HepG2 (cell line): ENCODE data around the gene PRKAG3. TPM values are rescaled to one million over a fixed set of nuclear protein-coding genes. Genes with fewer than 3 reads are reported as not detected.

Experiments
- ATAC-seq: fragments of 200-7000 bp; cut with Tn5 transposase; 3 replicates; pipeline ENCODE4 v1.9.1; 2020; ENCODE audit warnings: mild to moderate bottlenecking, moderate library complexity
- BruUV-seq: library from RNA; stranded (reverse); fragments of 400-500 nt; replicated peaks from 2 replicates; lab custom pipeline; 2021; lab: Mats Ljungman, UMichigan
- CTCF ChIA-PET: fragments of 300-600 bp; formaldehyde crosslinking; extraction: SDS; loops from one replicate; lab custom pipeline; 2021; ENCODE audit warnings: low total read pairs, inconsistent platforms, low intra/inter-chr PET ratio; lab: Yijun Ruan, JAX
- POLR2A ChIA-PET: fragments of 350-600 bp; sonication (Branson Sonifier 250); formaldehyde crosslinking; loops from one replicate; lab custom pipeline; 2020; ENCODE audit warnings: antibody characterized with exemption, inconsistent platforms; lab: Yijun Ruan, JAX
- DNase-seq: peaks from one replicate; pipeline ENCODE4 v3.0.0-alpha.2; 2015; ENCODE audit warnings: low spot score
- FAIRE-seq: peaks from 3 replicates; lab custom pipeline; 2011; peaks lifted over from hg19 to GRCh38; lab: Jason Lieb, UNC
- H2AFZ ChIP-seq: one replicate; pipeline ENCODE4 v1.6.1; 2011; ENCODE audit warnings: low read length, inconsistent platforms
- H3K27ac ChIP-seq: fragments of 300-600 bp; 3 replicates; pipeline ENCODE4 v1.8.0; 2011; ENCODE audit warnings: mixed run types, mild to moderate bottlenecking, mixed read lengths, low read length, inconsistent platforms; ENCODE audit not compliant: insufficient read depth; ENCODE audit errors: extremely low read length
- H3K27me3 ChIP-seq, 2 experiments: fragments of 200-600 bp in 1 of 2; 2 replicates in 1 of 2; 3 replicates in 1 of 2; pipeline versions ENCODE4 v1.6.0 to v1.8.0; 2011; ENCODE audit warnings: low read length in 2 of 2, mild to moderate bottlenecking in 2 of 2, moderate library complexity in 2 of 2, inconsistent platforms in 1 of 2; ENCODE audit not compliant: insufficient read depth in 2 of 2, control insufficient read depth in 1 of 2
- H3K36me3 ChIP-seq, 2 experiments: fragments of 200-600 bp in 1 of 2; replicated peaks in 1 of 2; 2 replicates in 1 of 2; 3 replicates in 1 of 2; pipeline versions ENCODE4 v1.5.1 to v1.8.0; 2011; ENCODE audit warnings: low read length in 2 of 2, inconsistent platforms in 1 of 2; ENCODE audit not compliant: insufficient read depth in 2 of 2, control insufficient read depth in 1 of 2
- H3K4me1 ChIP-seq: 2 replicates; pipeline ENCODE4 v1.5.1; 2012; ENCODE audit warnings: low read length, inconsistent platforms; ENCODE audit not compliant: insufficient read depth
- H3K4me2 ChIP-seq: 2 replicates; pipeline ENCODE4 v1.6.0; 2011; ENCODE audit warnings: low read depth, low read length, inconsistent platforms
- H3K4me3 ChIP-seq, 3 experiments: fragments of 200-600 bp in 1 of 3; sonication (generic), shearing (Covaris generic) in 1 of 3; replicated peaks in 1 of 3; 2 replicates each; pipeline ENCODE4 v1.5.1; 2011 to 2016; ENCODE audit warnings: low read length in 3 of 3, inconsistent platforms in 2 of 3, low read depth in 2 of 3, mild to moderate bottlenecking in 2 of 3, control low read depth in 1 of 3, mixed read lengths in 1 of 3; ENCODE audit not compliant: insufficient read depth in 1 of 3
- H3K79me2 ChIP-seq: one replicate; pipeline ENCODE4 v1.6.1; 2011; ENCODE audit warnings: low read length, inconsistent platforms; ENCODE audit not compliant: insufficient read depth
- H3K9ac ChIP-seq: 2 replicates; pipeline ENCODE4 v1.6.0; 2011; ENCODE audit warnings: mild to moderate bottlenecking, low read depth, low read length, inconsistent platforms; ENCODE audit not compliant: insufficient read depth
- H3K9me3 ChIP-seq: 2 replicates; pipeline ENCODE4 v1.5.1; 2012; ENCODE audit warnings: mild to moderate bottlenecking, low read length
- H4K20me1 ChIP-seq: 2 replicates; pipeline ENCODE4 v1.6.0; 2011; ENCODE audit warnings: inconsistent platforms, mild to moderate bottlenecking, low read length, moderate library complexity; ENCODE audit not compliant: insufficient read depth
- AGO2 ChIP-seq: fragments of 200-400 bp; formaldehyde crosslinking; optimal IDR thresholded peaks from 2 replicates; pipeline ENCODE3; 2017; ENCODE audit warnings: mild to moderate bottlenecking, low read depth, low read length, moderate library complexity
- AKAP8 ChIP-seq: sonication (generic); formaldehyde crosslinking; IDR thresholded peaks from 2 replicates; pipeline ENCODE4 v1.5.1; 2020; ENCODE audit warnings: mild to moderate bottlenecking, missing genetic modification reagents
- ARNT ChIP-seq: fragments of 450-650 bp; IDR thresholded peaks from 2 replicates; pipeline ENCODE4 v1.6.1; 2017
- CEBPG ChIP-seq: IDR thresholded peaks from 2 replicates; pipeline ENCODE4 v1.6.1; 2016
- JARID2 ChIP-seq: sonication (generic); formaldehyde crosslinking; IDR thresholded peaks from 2 replicates; pipeline ENCODE4 v1.8.1; 2023; ENCODE audit warnings: missing genetic modification reagents, inconsistent platforms; ENCODE audit not compliant: insufficient replicate concordance
- KDM2A ChIP-seq: sonication (generic); formaldehyde crosslinking; IDR thresholded peaks from 2 replicates; pipeline ENCODE4 v1.4.0; 2020; ENCODE audit warnings: low read depth, missing genetic modification reagents, borderline replicate concordance
- MTF1 ChIP-seq: sonication (generic); formaldehyde crosslinking; IDR thresholded peaks from 2 replicates; pipeline ENCODE4 v1.5.0; 2020; ENCODE audit warnings: missing genetic modification reagents
- PAX8 ChIP-seq: sonication (generic); formaldehyde crosslinking; IDR thresholded peaks from 2 replicates; pipeline ENCODE4 v1.8.0; 2022; ENCODE audit warnings: mild to moderate bottlenecking, missing genetic modification reagents, borderline replicate concordance
- POLR2A ChIP-seq, 2 experiments: IDR thresholded peaks; 2 replicates each; pipeline ENCODE4 v1.6.1; 2011; ENCODE audit warnings: low read depth in 2 of 2, low read length in 2 of 2, mild to moderate bottlenecking in 1 of 2, moderate library complexity in 1 of 2; ENCODE audit not compliant: insufficient read depth in 1 of 2
- RBM22 ChIP-seq: fragments of 200-400 bp; formaldehyde crosslinking; optimal IDR thresholded peaks from 2 replicates; pipeline ENCODE3; 2017; ENCODE audit warnings: mild to moderate bottlenecking, low read length, moderate library complexity
- SNAPC2 ChIP-seq: sonication (generic); formaldehyde crosslinking; IDR thresholded peaks from 2 replicates; pipeline ENCODE4 v1.8.1; 2022; ENCODE audit warnings: mild to moderate bottlenecking, missing genetic modification reagents
- SP1 ChIP-seq, 2 experiments: fragments of 450-650 bp in 1 of 2; sonication (generic) in 1 of 2; formaldehyde crosslinking in 1 of 2; IDR thresholded peaks; 2 replicates each; pipeline versions ENCODE4 v1.4.0 to v1.6.1; 2016 to 2020; ENCODE audit warnings: missing genetic modification reagents in 1 of 2
- YEATS4 ChIP-seq: sonication (generic); formaldehyde crosslinking; IDR thresholded peaks from 2 replicates; pipeline ENCODE4 v1.4.0; 2020; ENCODE audit warnings: missing genetic modification reagents, borderline replicate concordance
- ZNF230 ChIP-seq: sonication (generic); formaldehyde crosslinking; IDR thresholded peaks from 2 replicates; pipeline ENCODE4 v1.4.0; 2020; ENCODE audit warnings: mild to moderate bottlenecking, missing genetic modification reagents
- ZNF460 ChIP-seq: sonication (generic); formaldehyde crosslinking; IDR thresholded peaks from 2 replicates; pipeline ENCODE4 v1.5.1; 2020; ENCODE audit warnings: missing genetic modification reagents, mild to moderate bottlenecking, borderline replicate concordance
- ZNF607 ChIP-seq: sonication (generic); formaldehyde crosslinking; IDR thresholded peaks from 2 replicates; pipeline ENCODE4 v1.5.1; 2020; ENCODE audit warnings: missing genetic modification reagents, mild to moderate bottlenecking, borderline replicate concordance
- ZNF775 ChIP-seq: sonication (generic); formaldehyde crosslinking; IDR thresholded peaks from 2 replicates; pipeline ENCODE4 v1.4.0; 2020; ENCODE audit warnings: missing genetic modification reagents, mild to moderate bottlenecking, moderate library complexity, borderline replicate concordance
- WGBS: methylation state at CpG from one replicate; pipeline ENCODE4 v1.1.6; 2017; ENCODE audit warnings: low lambda C conversion rate; 5-methylcytosine and 5-hydroxymethylcytosine counted together
- in situ Hi-C: cut with HindIII; loops from 2 replicates; pipeline ENCODE4 v1.10.0; 2017; ENCODE audit warnings: low pct_unique_long_range_greater_than_20kb; ENCODE audit not compliant: extremely low pct_ligation_motif_present
- intact Hi-C: fragments of 100-400 bp; cut with micrococcal nuclease; formaldehyde crosslinking; loops from one replicate; pipeline ENCODE4 v1.10.0; 2022; ENCODE audit not compliant: unreplicated experiment
- polyA plus RNA-seq, 8 experiments: library from polyadenylated mRNA; depleted of rRNA in 3 of 8; stranded (reverse) in 7 of 8; unstranded in 1 of 8; fragments of >200 nt; fragmentation: Illumina TruSeq in 4 of 8; extraction: Trizol in 4 of 8; gene quantifications; 2 replicates each; pipeline versions ENCODE4 v1.2.1 to v1.2.3, GENCODE V29; 2011 to 2016; ENCODE audit warnings: low read depth in 4 of 8, missing spikeins in 1 of 8, mixed read lengths in 1 of 8; ENCODE audit not compliant: insufficient read depth in 1 of 8
- total RNA-seq, 5 experiments: library from RNA; depleted of rRNA; stranded (reverse); fragments of >200 nt; fragmentation: Illumina TruSeq; extraction: Trizol; gene quantifications; 2 replicates each; pipeline ENCODE4 v1.2.3, GENCODE V29; 2016; ENCODE audit warnings: low read depth in 1 of 5

PRKAG3 gene
- total and polyA plus RNA-seq, 2 of the 13 experiments (the other 11 are each of a cell fraction or from before 2014, with no cell fraction given): not detected

- FAIRE-seq: no peak
- no peak for TF ChIP-seq ZNF607 (CRISPR knock-in tag)
- peak; percentile 39 for TF ChIP-seq AGO2
- no peak for TF ChIP-seq ZNF775 (CRISPR knock-in tag)
- 0 out of 2 replicates have a peak, but pooled peaks have one; percentile 16 for TF ChIP-seq KDM2A (CRISPR knock-in tag)
- TF ChIP-seq JARID2 (CRISPR knock-in tag): no peak
- TF ChIP-seq ZNF230 (CRISPR knock-in tag): no peak
- intact Hi-C loops: no loop called here
- in situ Hi-C loops: no loop called here
- no peak overlapping the region for H3K27ac ChIP-seq
- ATAC-seq: peak; percentile 1; the same call in 1 of the 3 replicates
- BruUV-seq: no TSS peak
- no peak overlapping the region for H3K9ac ChIP-seq
- ChIA-PET POLR2A (no interaction called here), CTCF (no interaction called here)
- H2AFZ ChIP-seq: no peak overlapping the region
- peaks cover 16% of the 10 kb centered on the region for H3K4me1 ChIP-seq
- WGBS: 85% methylated on average over 7 of the region's 7 CpGs
- no peaks in the 10 kb centered on the region for H3K79me2 ChIP-seq
- DNase-seq: no peak
- no peak overlapping the region for H3K4me2 ChIP-seq
- peaks cover 2% of the 10 kb centered on the region in 2 experiments; a peak in 2 of 5 replicates for H3K36me3 ChIP-seq
- H3K9me3 ChIP-seq: no peaks in the 10 kb centered on the region
- no peak overlapping the region for H3K4me3 ChIP-seq
- H4K20me1 ChIP-seq: no peaks in the 10 kb centered on the region
- H3K27me3 ChIP-seq: peaks cover 4 to 24% of the 10 kb centered on the region in 2 experiments; a peak in 4 of 5 replicates
These were observed 7.6 kb downstream of the PRKAG3 start for GRCh38 chr2:218824004-218824403.

DNA sequence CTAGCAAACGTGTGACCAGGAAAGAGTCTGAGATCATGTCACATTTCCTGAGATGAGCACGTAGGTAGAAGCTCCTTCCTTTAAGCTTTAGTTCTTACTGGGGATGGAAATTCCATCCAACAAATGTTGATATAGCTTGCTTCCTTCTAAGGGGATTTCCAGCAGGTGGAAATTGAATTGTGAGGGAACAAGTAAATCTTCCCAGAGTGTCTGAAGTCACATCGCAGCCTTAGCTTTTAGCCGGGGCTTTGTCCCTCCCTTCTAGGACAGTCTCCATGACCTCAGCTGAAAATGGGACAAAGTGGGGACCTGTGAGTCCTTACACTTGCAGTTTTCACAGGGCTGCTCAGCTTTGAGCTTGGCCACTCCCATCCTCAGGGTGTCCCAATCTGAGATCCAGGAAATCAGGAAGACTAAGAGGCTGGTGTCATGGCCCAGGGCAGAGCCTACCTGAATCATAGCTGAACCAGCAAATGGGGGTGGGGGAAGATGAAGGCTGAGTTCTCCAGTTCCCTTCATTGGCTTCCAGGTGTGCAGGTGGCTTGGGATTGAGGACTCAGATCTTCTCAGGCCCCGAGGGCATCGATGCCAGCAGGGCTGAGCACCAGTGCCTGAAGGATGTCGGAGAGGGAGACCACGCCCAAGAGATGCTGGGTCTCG, 8.3 kb downstream of the PRKAG3 start:
- FAIRE-seq (no peak), ATAC-seq (no peak; the same call in 2 of the 3 replicates), DNase-seq (no peak)
- no peaks in the 10 kb centered on the region for H3K79me2 ChIP-seq
- H3K4me2 ChIP-seq: no peak overlapping the region
- H3K27ac ChIP-seq: no peak overlapping the region
- intact Hi-C loops (no loop called here), in situ Hi-C loops (no loop called here)
- peaks cover 10% of the 10 kb centered on the region for H3K4me1 ChIP-seq
- no peak overlapping the region for H3K4me3 ChIP-seq
- TF ChIP-seq SP1 (IDR thresholded peaks at IDR 0.05): no peak
- TF ChIP-seq SP1 (CRISPR knock-in tag; IDR thresholded peaks at IDR 0.05): no peak
- TF ChIP-seq AGO2: no peak
- no peak for TF ChIP-seq SNAPC2
- TF ChIP-seq CEBPG (CRISPR knock-in tag): no peak
- TF ChIP-seq ZNF460 (CRISPR knock-in tag): no peak
- TF ChIP-seq AKAP8: no peak
- TF ChIP-seq RBM22: peak; percentile 21
- TF ChIP-seq POLR2A (IDR thresholded peaks at IDR 0.05; ENCODE audit: insufficient read depth in 1 of 2, low read depth in 2 of 2, low read length in 2 of 2): peak in 1 of 2 experiments; percentile 7; a peak in 1 of 4 replicates
- no peak for TF ChIP-seq ARNT
- TF ChIP-seq MTF1: no peak
- TF ChIP-seq YEATS4 (CRISPR knock-in tag): no peak
- no peak for TF ChIP-seq PAX8 (CRISPR knock-in tag)
- ChIA-PET POLR2A (interaction anchor here (0.9 kb wide), 1 partner anchor 42 kb away, joined by 4 read pairs; no protein-coding TSS in a partner anchor), CTCF (no interaction called here)
- H3K27me3 ChIP-seq: peaks cover 3 to 19% of the 10 kb centered on the region in 2 experiments; a peak in 4 of 5 replicates
- WGBS: 92% methylated on average over 9 of the region's 9 CpGs
- H3K9me3 ChIP-seq: no peaks in the 10 kb centered on the region
- H4K20me1 ChIP-seq: no peaks in the 10 kb centered on the region
- no TSS peak for BruUV-seq
- H2AFZ ChIP-seq: no peak overlapping the region
- no peak overlapping the region for H3K9ac ChIP-seq
- peaks cover 5 to 8% of the 10 kb centered on the region in 2 experiments; a peak in 3 of 5 replicates for H3K36me3 ChIP-seq
